IMR-90 (cell line): ENCODE data around the gene R3HDM4. TPM values are rescaled to one million over a fixed set of nuclear protein-coding genes. Genes with fewer than 3 reads are reported as not detected.
A peak's percentile ranks its signal among the peaks of the same experiment; 100 is the strongest.
"Not testable (repeated sequence)": the region's sequence is repeated elsewhere in the genome, so short reads cannot be mapped to it uniquely, and the experiment has no call there.

Experiments
- ATAC-seq: fragments of 200-7000 bp; cut with Tn5 transposase; 2 replicates; pipeline ENCODE4 v1.9.1; 2020; ENCODE audit warnings: low read depth, mild to moderate bottlenecking, moderate library complexity
- BruUV-seq: library from RNA; stranded (reverse); fragments of 400-500 nt; replicated peaks from 2 replicates; lab custom pipeline; 2021; lab: Mats Ljungman, UMichigan
- CTCF ChIA-PET: fragments of 300-600 bp; formaldehyde crosslinking; extraction: SDS; loops from one replicate; lab custom pipeline; 2021; ENCODE audit warnings: antibody characterized with exemption; lab: Yijun Ruan, JAX
- POLR2A ChIA-PET: fragments of 300-600 bp; sonication (Branson Sonifier 250); formaldehyde crosslinking; loops from one replicate; lab custom pipeline; 2022; ENCODE audit warnings: antibody characterized with exemption; ENCODE audit not compliant: unreplicated experiment; lab: Charles Lee
- DNase-seq: peaks from one replicate; pipeline ENCODE4 v3.0.0; 2013
- H2AFZ ChIP-seq: replicated peaks from 2 replicates; pipeline ENCODE3; 2013; ENCODE audit warnings: low read length, mild to moderate bottlenecking; ENCODE audit not compliant: poor library complexity
- H2AK5ac ChIP-seq: 2 replicates; pipeline ENCODE4 v1.6.1; 2013; ENCODE audit warnings: low read depth, low read length, inconsistent platforms
- H2AK9ac ChIP-seq: replicated peaks from 2 replicates; pipeline ENCODE3; 2013; ENCODE audit warnings: mild to moderate bottlenecking, low read depth, low read length, moderate library complexity; ENCODE audit not compliant: poor library complexity
- H2BK120ac ChIP-seq: 2 replicates; pipeline ENCODE4 v1.6.1; 2013; ENCODE audit warnings: low read depth, low read length, inconsistent platforms
- H2BK15ac ChIP-seq: 3 replicates; pipeline ENCODE4 v1.6.1; 2013; ENCODE audit warnings: low read depth, low read length, inconsistent platforms
- H2BK20ac ChIP-seq: 2 replicates; pipeline ENCODE4 v1.6.1; 2013; ENCODE audit warnings: low read depth, mild to moderate bottlenecking, inconsistent platforms, low read length, moderate library complexity
- H2BK5ac ChIP-seq: 2 replicates; pipeline ENCODE4 v1.6.1; 2013; ENCODE audit warnings: mild to moderate bottlenecking, low read depth, low read length, inconsistent platforms; ENCODE audit not compliant: poor library complexity, severe bottlenecking
- H3K14ac ChIP-seq: replicated peaks from 2 replicates; pipeline ENCODE4 v1.6.1; 2013; ENCODE audit warnings: low read depth, low read length, inconsistent platforms
- H3K18ac ChIP-seq: 2 replicates; pipeline ENCODE4 v1.6.1; 2013; ENCODE audit warnings: low read depth, low read length, control low read depth
- H3K23ac ChIP-seq: 2 replicates; pipeline ENCODE4 v1.6.1; 2013; ENCODE audit warnings: low read depth, low read length, inconsistent platforms
- H3K27ac ChIP-seq: 2 replicates; pipeline ENCODE4 v1.5.1; 2013; ENCODE audit warnings: mild to moderate bottlenecking, control low read depth, low read length; ENCODE audit not compliant: insufficient read depth
- H3K27me3 ChIP-seq: 2 replicates; pipeline ENCODE4 v1.6.1; 2013; ENCODE audit warnings: low read length; ENCODE audit not compliant: control insufficient read depth, insufficient read depth
- H3K36me3 ChIP-seq: 2 replicates; pipeline ENCODE4 v1.6.1; 2013; ENCODE audit warnings: low read length, mixed read lengths; ENCODE audit not compliant: control insufficient read depth, insufficient read depth
- H3K4ac ChIP-seq: 2 replicates; pipeline ENCODE4 v1.6.1; 2013; ENCODE audit warnings: low read depth, low read length, inconsistent platforms
- H3K4me1 ChIP-seq: 2 replicates; pipeline ENCODE4 v1.6.1; 2013; ENCODE audit warnings: low read length, mixed read lengths; ENCODE audit not compliant: control insufficient read depth, insufficient read depth
- H3K4me2 ChIP-seq: 2 replicates; pipeline ENCODE4 v1.6.1; 2013; ENCODE audit warnings: low read depth, mild to moderate bottlenecking, control low read depth, low read length, moderate library complexity
- H3K4me3 ChIP-seq: 2 replicates; pipeline ENCODE4 v1.5.1; 2013; ENCODE audit warnings: low read depth, mild to moderate bottlenecking, control low read depth, low read length, moderate library complexity; ENCODE audit not compliant: insufficient read depth
- H3K56ac ChIP-seq: 2 replicates; pipeline ENCODE4 v1.6.1; 2013; ENCODE audit warnings: low read length, inconsistent platforms; ENCODE audit not compliant: insufficient read depth; ENCODE audit errors: extremely low read depth
- H3K79me1 ChIP-seq, 2 experiments: 2 replicates each; pipeline ENCODE4 v1.6.1; 2013; ENCODE audit warnings: low read length in 2 of 2, inconsistent platforms in 1 of 2, low read depth in 1 of 2
- H3K9ac ChIP-seq: 2 replicates; pipeline ENCODE4 v1.6.1; 2013; ENCODE audit warnings: low read depth, low read length, control low read depth
- H3K9me1 ChIP-seq: 2 replicates; pipeline ENCODE4 v1.6.1; 2013; ENCODE audit warnings: low read length, inconsistent platforms; ENCODE audit not compliant: insufficient read depth
- H3K9me3 ChIP-seq: 2 replicates; pipeline ENCODE4 v1.6.1; 2013; ENCODE audit warnings: low read length; ENCODE audit not compliant: control insufficient read depth, insufficient read depth
- H4K20me1 ChIP-seq: 2 replicates; pipeline ENCODE4 v1.6.1; 2013; ENCODE audit warnings: low read length, inconsistent platforms; ENCODE audit not compliant: insufficient read depth
- H4K5ac ChIP-seq: 2 replicates; pipeline ENCODE4 v1.6.1; 2013; ENCODE audit warnings: mild to moderate bottlenecking, low read depth, low read length, control low read depth
- H4K8ac ChIP-seq, 2 experiments: 2 replicates each; pipeline ENCODE4 v1.6.1; 2013; ENCODE audit warnings: low read depth in 2 of 2, low read length in 2 of 2, control low read depth in 1 of 2, inconsistent platforms in 1 of 2
- H4K91ac ChIP-seq: 2 replicates; pipeline ENCODE4 v1.6.1; 2013; ENCODE audit warnings: low read depth, low read length, inconsistent platforms; ENCODE audit not compliant: insufficient read depth
- WGBS, 2 experiments: methylation state at CpG; one replicate each; pipeline versions ENCODE4 v1.1.5 to v1.1.7; 2013; ENCODE audit warnings: missing lambda C conversion rate in 2 of 2; ENCODE audit not compliant: insufficient read length in 1 of 2; ENCODE audit errors: extremely low coverage in 2 of 2; 5-methylcytosine and 5-hydroxymethylcytosine counted together
- dilution Hi-C: fragments of 300-500 bp; cut with HindIII; formaldehyde crosslinking; loops from one replicate; pipeline ENCODE4 v1.14.3; 2018; ENCODE audit warnings: low sequenced_read_pairs; ENCODE audit not compliant: unreplicated experiment
- in situ Hi-C: fragments of 300-500 bp; cut with MboI; formaldehyde crosslinking; loops from 3 replicates; pipeline ENCODE4 v1.14.3; 2019; ENCODE audit warnings: low sequenced_read_pairs, inconsistent platforms, mixed read lengths
- intact Hi-C: fragments of 100-400 bp; cut with micrococcal nuclease; formaldehyde crosslinking; loops from 2 replicates; pipeline ENCODE4 v1.10.0; 2022
- polyA plus RNA-seq, 3 experiments: library from polyadenylated mRNA; depleted of rRNA; stranded (reverse); fragments of >200 nt; gene quantifications; 2 replicates each; pipeline ENCODE4 v1.2.3, GENCODE V29; 2012; ENCODE audit warnings: low replicate concordance in 1 of 3
- total RNA-seq: library from RNA; depleted of rRNA; stranded (reverse); fragments of >200 nt; gene quantifications from 2 replicates; pipeline ENCODE4 v1.2.3, GENCODE V29; 2012

R3HDM4 gene
- total and polyA plus RNA-seq, 2 of the 4 experiments (the other 2 are of a cell fraction) = 9.0 to 51.5 TPM

DNA sequence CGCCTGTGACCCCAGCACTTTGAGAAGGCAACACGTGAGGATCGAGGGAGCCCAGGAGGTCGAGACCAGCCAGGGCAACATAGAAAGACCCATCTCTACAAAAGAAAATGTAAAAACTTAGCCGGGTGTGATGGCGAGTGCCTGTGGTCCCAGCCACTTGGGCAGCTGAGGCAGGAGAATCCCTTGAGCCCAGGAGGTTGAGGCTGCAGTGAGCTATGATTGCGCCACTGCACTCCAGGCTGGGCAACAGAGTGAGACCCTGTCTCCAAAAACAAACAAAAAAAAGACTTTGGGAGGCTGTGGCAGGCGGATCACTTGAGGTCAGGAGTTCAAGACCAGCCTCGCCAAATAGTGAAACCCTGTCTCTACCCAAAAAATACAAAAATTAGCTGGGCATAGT is 44.6 kb upstream of the R3HDM4 start:
- Histone ChIP-seq H4K5ac (peak overlapping the region; percentile 55; the same call in 1 of the 2 replicates), H3K27ac (peak overlapping the region; percentile 34; the same call in 1 of the 2 replicates), H2AK5ac (peak overlapping the region; percentile 84), H3K56ac (peak overlapping the region; percentile 58; the same call in 1 of the 2 replicates), H2AFZ (peak overlapping the region; percentile 33), H3K4me1 (peaks cover 33% of the 10 kb centered on the region), H2BK120ac (peak overlapping the region; percentile 62), H3K23ac (peak overlapping the region; percentile 33; the same call in 1 of the 2 replicates), H2BK20ac (0 out of 2 replicates have a peak overlapping the region, but pooled peaks have one; percentile 9), H3K79me1 (peaks cover 43 to 88% of the 10 kb centered on the region in 2 experiments), H4K91ac (peak overlapping the region; percentile 96; the same call in 1 of the 2 replicates), H2BK15ac (peak overlapping the region; percentile 99; the same call in 2 of the 3 replicates), H2BK5ac (peak overlapping the region; percentile 50), H3K4ac (peak overlapping the region; percentile 90), H3K14ac (peak overlapping the region; percentile 29), H3K36me3 (peaks cover 30% of the 10 kb centered on the region), H4K8ac (peak overlapping the region in 1 of 2 experiments; percentile 81; a peak in 3 of 4 replicates), H2AK9ac (peak overlapping the region; percentile 97), H4K20me1 (peaks cover 51% of the 10 kb centered on the region)
- BruUV-seq, H3K9me3 ChIP-seq, in situ Hi-C loops, POLR2A ChIA-PET, H3K9me1 ChIP-seq, H3K18ac ChIP-seq, H3K4me3 ChIP-seq, intact Hi-C loops, dilution Hi-C loops, H3K9ac ChIP-seq, H3K27me3 ChIP-seq, ATAC-seq, DNase-seq, H3K4me2 ChIP-seq, CTCF ChIA-PET: not testable (repeated sequence)
- WGBS, 2 experiments = 100% methylated on average over 1 of the region's 9 CpGs; no CpG with 5 or more reads in 1 of the 2 experiments
